HPDE6-E6E7 (cell line): Measurements from ENCODE around the gene PRSS36.
"Not testable (repeated sequence)": the region's sequence is repeated elsewhere in the genome, so short reads cannot be mapped to it uniquely, and the experiment has no call there.

Experiments used
- DNase-seq: peaks from one replicate; pipeline ENCODE4 v3.0.0; 2011; ENCODE audit warnings: missing footprints; ENCODE audit errors: extremely low spot score

Gene PRSS36

DNA sequence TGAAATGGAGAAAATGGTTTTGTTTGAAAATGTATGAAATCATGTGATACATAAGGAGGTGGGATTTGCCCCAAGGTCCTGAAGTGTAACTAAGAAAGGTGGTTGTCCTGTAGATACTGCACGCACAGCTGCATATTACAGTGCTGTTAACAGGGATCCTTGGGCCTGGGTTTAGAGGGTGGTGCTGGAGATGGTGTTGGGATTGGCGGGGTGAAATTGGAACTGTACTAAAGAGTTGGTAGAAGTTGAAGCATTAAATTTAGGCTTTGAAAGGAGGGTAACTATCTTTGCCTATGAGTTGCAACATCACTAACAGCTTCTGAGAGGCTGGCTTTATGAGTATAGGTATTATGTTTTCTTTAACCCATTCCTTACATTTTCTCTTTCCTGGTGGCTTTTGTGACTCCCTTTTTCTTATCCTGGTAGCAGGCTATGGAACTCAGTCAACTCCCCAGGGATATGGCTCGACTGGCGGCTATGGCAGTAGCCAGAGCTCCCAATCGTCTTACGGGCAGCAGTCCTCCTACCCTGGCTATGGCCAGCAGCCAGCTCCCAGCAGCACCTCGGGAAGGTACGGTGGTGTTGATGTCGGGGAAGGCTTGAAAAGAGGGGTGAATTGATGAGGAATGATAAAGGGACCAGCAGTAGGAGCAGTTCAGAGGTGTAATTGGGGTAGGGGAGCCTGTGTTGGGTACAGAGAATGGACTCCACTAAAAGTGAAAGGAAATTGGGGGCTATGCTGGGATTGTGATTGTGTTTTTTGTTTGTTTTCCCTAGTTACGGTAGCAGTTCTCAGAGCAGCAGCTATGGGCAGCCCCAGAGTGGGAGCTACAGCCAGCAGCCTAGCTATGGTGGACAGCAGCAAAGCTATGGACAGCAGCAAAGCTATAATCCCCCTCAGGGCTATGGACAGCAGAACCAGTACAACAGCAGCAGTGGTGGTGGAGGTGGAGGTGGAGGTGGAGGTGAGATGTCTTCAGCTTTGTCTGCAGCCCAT lies 33.9 kb upstream of the PRSS36 start:
- DNase-seq: no peak

DNA sequence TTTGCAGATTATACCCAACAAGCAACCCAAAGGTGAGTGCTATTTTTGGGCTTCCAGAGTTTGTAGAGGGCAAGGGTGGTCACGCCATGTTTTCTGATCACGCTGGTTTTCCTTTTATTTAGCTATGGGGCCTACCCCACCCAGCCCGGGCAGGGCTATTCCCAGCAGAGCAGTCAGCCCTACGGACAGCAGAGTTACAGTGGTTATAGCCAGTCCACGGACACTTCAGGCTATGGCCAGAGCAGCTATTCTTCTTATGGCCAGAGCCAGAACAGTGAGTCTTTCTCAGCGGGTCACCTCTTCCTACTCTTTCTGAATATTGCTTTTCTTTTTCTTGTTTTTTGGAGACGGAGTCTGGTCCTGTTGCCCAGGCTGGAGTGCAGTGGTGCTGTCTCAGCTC lies 32.5 kb upstream of the PRSS36 start:
- no peak for DNase-seq

DNA sequence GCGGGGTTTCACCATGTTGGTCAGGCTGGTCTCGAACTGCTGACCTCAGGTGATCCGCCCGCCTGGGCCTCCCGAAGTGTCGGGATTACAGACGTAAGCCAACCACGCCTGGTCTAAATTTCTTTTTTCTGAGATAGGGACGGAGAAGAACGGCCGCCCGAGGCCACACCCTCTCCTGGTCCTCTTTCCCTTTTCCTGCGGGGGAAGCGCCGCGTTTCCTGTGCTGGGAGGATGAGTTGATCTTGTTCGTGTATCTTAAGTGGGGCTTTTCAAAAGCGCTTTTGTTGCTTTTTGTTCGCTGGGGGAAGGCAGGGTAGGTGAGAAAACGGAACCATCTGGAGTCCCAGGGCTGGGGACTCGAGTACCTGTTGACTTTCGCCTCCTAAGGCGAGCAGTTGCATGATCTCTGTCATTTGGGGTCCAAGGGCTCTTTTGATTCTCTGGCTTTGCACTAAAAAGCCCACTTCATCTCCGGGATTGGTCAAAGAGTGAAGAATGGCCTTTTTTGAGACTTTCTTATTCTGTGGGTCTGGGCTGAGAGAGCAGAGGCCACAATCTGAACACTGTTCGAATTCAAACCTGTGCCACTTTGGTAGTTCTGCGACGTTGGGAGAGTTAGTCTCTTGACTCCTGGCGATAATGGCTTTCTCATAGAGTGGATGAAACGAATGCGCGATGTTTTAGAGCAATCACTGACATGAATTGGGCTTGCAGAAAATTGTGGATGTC lies 31.4 kb upstream of the PRSS36 start:
- DNase-seq: no peak

DNA sequence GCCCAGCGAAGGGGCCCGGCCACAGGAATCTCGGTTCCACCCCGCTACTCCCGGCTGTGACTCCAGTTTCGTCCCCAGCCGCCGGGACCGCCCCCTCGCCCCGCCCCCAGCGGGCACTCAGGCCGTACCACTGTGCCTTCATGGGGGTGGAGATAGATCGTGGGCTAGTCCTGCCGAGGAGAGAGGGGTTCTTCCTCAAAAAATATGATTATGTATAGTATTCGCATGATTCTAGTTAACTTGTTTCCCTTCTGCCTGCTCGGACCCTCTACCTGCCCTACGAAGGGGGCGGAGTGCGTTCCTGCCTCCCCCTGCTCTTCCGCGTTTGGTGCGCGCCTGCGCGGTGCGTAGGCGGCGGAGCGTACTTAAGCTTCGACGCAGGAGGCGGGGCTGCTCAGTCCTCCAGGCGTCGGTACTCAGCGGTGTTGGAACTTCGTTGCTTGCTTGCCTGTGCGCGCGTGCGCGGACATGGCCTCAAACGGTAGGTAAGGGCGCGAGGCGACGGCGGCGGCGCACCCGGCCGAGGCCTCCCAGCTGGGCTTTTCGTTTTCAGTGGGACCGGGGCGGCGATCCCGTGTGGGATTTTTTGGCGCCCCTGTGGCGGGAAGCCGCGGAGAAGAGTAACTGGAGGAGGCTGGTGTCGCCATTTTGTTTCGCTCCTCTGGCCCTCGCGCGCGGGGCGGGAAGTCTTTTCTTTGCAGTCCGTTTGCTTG lies 30.0 kb upstream of the PRSS36 start, which contains the start of gene FUS:
FUS (plus strand) TSS at position 393 of the 713 bp plus-strand sequence; CDS start at position 469, 76 bp downstream.
- peak; percentile 84 for DNase-seq

DNA sequence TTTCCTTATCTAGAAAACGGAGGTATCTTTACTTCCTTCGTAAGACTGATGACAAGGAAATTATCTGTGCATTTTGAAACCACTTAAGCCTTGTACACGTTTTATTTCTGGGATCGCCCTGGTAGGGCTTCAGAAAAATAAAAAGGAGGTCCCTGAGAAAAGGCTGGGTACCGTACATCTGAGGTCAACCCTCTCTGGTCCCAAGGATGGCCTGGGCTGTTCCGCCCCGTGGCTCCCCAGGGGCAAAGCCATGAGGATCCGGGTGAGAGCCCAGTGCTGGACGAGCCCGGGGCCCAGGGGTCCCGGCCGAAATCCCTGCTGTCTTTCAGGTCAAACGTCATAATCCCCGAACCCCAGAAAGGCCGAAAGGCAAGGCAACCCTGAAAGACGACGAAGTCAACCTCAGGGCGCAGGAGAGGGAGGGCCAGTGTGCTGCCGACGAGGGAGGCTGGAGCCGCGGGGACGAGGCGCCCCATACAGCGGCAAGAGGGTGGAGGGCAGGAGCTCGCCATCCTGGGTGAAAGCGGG lies 29.4 kb upstream of the PRSS36 start:
- DNase-seq: no peak

DNA sequence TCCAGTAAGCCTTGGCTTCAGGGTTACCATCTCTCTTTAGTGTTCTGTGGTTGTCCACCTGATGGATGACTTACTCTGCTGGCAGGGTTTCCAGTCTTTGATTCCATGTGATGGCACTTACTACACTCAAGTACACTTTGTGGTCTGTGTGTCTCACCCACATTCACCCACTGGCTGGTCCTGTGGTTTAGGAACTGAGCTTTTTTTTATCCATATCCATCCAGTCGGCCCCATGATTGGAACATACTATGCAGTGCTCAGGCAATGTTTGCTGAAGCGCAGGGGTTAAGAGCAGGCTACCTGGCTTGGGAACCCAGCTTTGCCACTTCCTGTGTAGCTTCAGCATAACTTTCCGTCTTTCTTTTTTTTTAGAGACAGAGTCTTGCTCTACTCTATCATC lies 27.3 kb upstream of the PRSS36 start:
- no peak for DNase-seq

DNA sequence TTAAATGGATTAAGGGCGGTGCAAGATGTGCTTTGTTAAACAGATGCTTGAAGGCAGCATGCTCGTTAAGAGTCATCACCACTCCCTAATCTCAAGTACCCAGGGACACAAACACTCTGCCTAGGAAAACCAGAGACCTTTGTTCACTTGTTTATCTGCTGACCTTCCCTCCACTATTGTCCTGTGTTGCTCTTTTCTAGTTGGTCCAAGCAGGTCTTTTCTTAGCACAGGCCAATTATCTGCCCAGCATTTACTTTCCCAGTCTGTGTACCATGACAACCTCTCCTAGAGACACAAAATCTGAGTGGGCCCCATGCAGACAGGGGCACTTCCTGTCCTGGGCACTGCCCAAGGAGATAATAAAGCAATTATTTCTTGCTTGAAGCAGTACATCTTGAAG lies 20.2 kb upstream of the PRSS36 start:
- DNase-seq: not testable (repeated sequence)

DNA sequence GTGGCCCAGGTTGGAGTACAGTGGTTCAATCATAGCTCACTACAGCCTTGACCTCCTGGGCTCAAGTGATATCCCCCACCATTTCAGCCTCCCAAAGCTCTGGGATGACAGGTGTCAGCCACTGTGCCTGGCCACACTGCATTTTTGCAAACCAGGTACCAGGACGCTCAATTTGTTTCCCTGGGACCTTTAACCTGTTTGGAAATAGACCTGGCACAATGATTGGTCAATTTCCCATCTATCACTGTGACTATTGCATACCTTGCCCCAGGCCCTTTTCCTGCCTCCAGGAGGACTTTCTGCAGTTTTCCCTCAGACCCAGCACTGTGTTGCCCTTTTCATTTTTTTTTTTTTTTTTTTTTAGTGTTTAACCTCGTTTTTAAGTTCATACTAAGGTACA lies 19.0 kb upstream of the PRSS36 start:
- DNase-seq: no peak

DNA sequence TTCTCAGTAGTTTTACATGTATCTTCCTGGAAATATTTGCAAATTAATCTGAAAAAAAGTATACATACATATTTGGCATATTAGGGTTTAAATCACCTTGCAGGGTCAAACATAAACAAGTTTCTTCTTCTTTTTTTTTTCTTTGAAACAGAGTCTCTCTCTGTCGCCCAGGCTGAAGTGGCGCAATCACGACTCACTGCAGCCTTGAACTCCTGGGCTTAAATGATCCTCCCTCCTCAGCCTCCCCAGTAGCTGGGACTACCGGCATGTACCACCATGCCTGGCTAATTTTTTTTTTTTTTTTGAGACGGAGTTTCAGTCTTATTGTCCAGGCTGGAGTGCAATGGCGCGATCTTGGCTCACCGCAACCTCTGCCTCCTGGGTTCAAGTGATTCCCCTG lies 17.4 kb upstream of the PRSS36 start:
- DNase-seq: no peak

DNA sequence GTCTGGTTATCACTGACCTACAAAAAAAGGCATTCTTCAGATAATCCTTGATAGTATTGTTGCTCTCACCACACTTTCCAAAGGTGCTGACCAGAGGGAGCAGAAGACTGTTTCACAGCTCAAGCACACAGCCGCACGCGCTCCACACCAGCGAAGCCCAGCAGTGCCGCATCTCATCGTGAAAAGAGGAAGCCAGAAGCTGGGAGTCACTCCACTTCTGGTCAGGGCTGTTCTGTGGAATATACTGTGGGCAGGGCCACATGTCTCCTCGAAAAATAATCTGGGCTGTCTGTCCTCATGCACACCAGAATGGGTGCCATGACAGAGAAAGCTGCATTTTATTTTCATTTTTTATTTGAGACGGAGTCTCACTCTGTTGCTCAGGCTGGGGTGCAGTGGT lies 7.3 kb upstream of the PRSS36 start:
- DNase-seq: no peak

DNA sequence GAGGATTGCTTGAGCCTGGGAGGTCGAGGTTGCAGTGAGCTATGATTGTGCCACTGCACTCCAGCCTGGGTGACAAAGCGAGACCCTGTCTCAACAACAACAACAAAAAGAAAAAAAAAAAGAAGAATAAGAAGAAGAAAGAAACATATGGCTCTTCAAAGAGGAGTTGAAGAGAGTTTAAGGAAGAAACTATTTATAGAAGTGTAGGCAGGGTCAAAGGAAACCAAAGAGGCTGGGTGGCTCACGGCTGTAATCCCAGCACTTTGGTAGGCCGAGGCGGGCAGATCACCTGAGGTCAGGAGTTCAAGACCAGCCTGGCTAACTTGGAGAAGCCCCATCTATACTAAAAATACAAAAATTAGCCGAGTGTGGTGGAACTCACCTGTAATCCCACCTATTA lies 1.1 kb upstream of the PRSS36 start:
- not testable (repeated sequence) for DNase-seq

DNA sequence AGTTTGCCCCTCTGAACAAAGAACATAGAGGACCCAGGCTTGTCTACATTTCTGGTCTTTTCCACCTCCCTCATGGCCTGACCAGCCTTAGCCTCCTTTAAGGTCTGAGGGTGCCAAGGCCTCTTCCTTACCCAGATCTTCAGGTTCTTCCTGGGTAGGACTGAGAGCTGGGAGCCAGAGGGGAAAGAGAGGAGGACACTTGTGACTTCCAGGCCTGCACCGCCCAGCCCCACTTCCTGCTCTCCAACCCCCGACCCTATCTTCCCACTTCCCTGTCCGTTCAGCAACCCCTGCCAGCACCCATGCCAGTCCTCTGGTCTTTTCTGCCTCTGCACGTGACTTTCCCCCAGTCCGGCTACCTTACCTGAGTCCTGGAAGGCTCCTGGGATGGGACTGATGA lies 534 bp downstream of the PRSS36 start:
- DNase-seq: no peak

DNA sequence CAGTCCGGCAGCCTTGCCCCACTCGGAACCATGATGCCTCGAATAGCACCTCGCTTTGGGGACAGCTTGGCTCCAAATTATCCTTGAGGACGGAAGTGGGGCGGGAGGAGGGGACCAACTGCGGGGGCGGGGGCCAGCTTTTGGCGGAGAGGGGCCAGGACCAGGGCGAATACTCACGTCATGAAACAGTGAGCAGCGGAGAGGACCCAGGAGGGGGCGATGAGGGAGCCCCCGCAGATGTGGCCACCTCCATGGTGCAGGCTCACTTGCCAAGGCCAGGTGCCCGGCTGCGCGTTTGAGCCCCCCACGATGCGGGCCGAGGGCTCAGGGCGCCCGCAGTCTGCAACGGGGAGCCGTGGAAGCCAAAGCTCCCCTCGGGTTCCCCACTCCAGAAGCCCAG lies 970 bp downstream of the PRSS36 start:
- no peak for DNase-seq

DNA sequence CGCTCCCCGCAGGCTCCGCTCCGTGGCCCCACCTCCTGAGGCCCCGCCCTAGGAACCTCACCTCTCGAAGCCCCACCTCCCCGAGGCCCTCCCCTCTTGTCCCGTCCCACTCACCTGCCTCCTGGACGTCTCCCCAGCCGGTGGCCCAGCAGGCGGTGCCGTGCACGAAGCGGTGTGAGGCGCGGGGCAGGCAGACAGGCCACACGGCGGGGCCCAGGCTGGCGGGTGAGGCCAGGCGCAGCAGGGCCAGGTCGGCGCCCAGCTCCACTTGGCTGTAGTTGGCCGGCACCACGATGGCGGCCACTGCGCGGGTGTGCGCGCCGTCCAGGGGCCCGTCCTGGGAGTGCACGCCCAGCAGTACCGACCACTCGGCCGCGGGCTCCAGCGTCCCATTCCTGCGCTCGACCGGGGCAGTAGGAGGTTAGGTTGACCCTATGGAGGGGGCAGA lies 1.6 kb downstream of the PRSS36 start:
- DNase-seq: peak; percentile 50

DNA sequence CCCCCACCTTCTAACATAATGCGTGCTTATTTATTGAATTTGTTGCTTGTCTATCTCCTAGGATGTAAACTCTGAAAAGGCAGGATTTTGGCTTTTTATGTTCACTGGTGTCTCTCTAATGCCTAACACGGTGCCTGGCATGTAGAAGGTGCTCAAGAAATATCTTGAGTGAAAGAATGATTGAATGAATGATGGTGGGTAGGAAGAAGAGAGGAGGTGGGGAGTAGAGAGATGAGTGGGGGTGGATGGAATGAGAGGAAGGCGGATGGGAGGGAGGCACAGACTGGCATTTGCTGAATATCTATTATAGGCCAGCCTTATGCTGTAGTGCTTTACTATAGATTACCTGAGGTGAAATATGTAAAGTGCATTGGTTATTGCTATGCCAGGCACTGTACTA lies 2.3 kb downstream of the PRSS36 start:
- DNase-seq: no peak

DNA sequence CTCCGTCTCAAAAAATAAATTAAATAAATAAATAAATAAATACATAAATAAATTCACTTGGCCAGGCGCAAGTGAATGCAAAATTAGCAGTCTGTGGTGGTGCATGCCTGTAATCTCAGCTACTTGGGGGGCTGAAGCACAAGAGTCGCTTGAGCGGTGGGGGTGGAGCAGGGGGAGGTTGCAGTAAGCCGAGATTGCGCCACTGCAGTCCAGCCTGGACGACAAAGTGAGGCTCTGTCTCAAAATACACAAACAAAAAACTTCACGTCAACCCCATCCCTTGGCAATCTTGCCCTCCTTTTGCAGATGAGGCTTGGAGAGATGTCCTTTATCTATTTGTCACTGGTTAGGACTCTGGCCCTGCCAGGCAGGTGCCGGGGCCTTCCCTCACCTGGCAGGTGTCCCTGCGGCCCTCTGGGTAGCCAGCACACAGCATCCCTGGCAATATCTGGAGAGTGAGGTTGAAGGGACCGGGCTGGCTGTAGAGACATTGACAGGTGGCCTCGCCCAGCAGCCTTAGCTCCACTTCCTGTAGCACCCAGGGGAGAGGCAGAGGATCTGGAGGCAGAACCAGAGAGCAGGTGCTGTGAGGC lies 4.4 kb downstream of the PRSS36 start:
- no peak for DNase-seq

DNA sequence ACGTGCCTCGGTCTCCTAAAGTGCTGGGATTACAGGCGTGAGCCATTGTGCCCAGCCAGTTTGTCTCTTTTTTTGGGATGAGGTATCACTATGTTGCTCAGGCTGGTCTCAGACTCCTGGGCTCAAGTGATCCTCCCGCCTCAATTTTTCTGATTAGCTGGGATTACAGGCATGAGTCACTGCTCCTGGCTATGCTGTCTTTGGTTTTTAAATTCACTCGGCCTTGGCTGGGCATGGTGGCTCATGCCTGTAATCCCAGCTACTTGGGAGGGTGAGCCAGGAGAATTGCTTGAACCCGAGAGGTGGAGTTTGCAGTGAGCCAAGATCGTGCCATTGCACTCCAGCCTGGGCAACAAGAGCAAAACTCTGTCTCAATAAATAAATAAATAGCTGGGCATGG lies 5.4 kb downstream of the PRSS36 start:
- DNase-seq: not testable (repeated sequence)

DNA sequence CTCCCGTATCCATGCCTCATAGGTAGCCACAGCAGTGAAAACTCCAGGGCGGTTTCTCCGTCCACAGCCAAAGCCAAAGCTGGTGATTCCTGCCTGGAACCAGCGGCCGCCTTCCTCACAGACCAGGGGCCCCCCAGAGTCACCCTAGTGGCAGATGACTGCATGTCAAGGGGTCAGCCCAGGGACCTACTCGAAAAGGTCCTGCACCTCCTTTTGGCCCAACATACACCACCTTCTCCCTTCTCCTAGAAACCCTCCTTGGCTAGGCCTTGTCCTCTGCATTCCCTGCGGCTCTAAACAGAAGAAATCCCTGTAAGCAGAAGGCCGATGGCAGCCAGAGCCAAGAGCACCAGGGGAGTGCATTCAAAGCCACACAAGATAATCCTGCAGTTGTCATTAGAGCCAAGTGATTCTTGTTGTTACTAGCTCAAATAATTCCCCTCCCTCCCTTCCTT lies 6.1 kb downstream of the PRSS36 start:
- DNase-seq: no peak

DNA sequence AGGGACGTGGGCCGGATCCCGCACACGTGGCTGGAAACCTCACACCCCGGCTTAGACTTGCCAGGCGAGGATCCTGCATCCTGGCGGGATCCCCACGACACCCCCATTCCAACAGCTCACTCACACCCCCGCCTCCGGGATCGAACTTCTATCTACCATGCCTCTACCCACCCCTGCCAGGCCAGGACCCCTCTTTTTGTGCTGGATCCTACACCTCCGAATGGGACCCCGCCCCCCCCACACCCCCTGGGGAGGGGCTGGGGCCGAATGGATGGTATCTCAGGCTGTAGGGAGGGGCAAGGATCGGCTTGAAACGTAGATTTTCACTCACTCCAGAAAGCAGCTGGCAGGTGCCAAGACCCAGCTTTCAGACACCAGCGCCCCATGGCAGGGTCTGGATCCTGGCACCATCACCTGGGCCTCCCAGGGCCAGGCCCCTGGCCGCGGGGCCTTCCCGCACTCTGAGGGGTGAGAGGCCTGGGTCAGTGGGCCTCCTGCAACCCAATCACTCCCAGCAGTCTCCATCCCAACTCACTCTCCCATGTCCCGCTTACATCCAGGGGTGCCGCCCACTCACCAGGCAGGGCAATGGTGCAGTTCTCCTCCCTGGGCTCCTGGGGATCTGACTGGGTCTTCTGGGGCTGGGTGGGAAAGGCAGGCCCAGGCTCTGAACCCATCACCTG lies 6.7 kb downstream of the PRSS36 start:
- DNase-seq: no peak

DNA sequence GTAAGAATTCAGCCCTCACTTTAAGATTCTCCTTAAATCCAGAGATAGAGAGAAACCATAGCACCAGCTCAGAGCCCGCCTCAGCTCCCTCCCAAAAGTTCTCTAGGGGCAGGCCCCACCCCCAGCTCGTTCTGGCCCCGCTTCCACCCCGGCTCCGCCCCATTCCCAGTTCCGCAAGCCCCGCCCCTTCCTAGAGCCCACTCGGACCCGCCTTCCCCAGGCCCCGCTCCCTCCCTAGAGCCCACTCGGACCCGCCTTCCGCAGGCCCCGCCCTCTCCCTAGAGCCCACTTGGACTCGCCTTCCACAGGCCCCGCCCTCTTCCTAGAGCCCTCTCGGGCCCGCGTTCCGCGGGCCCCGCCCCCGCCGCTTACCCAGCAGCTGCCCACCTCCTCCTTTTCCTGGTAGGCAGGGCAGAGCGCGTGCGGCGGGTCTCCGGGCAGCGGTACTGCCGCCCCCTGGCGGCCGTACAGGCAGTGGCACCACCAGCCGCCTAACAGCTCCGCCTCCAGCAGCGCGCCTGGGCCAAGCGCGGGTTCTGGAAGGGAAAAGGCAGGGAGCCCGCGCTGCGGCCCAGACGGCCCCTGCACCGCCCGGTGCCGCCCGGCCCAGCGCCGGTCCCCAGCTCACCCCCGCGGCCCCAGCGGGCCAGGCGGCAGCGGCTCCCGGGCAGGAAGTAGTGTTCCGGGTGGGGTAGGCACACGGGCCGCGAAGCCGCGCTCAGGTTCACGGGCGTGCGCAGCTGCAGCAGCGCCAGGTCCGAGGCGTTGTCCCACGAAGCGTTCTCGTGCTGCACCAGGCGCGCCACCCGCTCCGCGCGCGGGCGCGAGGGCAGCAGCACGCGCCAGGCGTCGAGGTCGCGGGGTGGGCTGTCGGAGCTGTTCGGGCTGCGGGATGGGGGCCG lies 7.5 kb downstream of the PRSS36 start:
- peak; percentile 97 for DNase-seq
